ENCODE results near the gene GKN2. TPM values are rescaled to one million over a fixed set of nuclear protein-coding genes. Genes with fewer than 3 reads are reported as not detected.

The GKN2 gene
- total RNA-seq, 1 donor from 2014 or later, result not detected

DNA sequence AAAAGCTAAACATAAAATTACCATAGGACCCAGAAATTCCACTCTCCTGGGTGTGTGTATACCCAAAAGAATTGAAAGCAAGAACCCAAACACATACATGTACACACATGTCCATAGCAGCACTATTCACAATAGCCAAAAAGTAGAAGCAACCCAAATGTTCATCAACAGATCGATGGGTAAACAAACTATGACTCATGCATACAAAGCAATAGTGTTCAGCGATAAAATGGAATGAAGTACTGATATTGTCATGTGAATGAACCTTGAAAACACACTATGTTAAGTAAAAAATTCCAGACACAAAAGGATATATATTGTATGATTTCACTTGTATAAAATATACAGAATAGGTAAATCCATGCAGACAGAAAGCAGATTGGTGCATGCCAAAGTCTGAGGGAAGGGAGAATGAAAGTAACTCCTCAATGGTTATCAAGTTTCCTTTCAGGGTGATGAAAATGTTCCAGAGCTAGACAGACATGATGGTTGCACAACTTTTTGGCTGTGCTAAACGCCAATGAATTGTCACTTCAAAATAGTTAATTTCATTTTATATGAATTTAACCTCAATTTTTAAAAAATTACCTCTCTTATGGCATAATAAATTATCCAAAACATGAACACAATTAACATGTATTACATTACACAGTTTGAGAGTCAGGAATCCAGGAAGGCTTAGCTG is 35.5 kb downstream of the GKN2 start:
- TF ChIP-seq, protein P1, sequence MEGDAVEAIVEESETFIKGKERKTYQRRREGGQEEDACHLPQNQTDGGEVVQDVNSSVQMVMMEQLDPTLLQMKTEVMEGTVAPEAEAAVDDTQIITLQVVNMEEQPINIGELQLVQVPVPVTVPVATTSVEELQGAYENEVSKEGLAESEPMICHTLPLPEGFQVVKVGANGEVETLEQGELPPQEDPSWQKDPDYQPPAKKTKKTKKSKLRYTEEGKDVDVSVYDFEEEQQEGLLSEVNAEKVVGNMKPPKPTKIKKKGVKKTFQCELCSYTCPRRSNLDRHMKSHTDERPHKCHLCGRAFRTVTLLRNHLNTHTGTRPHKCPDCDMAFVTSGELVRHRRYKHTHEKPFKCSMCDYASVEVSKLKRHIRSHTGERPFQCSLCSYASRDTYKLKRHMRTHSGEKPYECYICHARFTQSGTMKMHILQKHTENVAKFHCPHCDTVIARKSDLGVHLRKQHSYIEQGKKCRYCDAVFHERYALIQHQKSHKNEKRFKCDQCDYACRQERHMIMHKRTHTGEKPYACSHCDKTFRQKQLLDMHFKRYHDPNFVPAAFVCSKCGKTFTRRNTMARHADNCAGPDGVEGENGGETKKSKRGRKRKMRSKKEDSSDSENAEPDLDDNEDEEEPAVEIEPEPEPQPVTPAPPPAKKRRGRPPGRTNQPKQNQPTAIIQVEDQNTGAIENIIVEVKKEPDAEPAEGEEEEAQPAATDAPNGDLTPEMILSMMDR (IDR thresholded peaks at IDR 0.05; ENCODE audit: partially characterized antibody, unreplicated experiment), result no peak

DNA sequence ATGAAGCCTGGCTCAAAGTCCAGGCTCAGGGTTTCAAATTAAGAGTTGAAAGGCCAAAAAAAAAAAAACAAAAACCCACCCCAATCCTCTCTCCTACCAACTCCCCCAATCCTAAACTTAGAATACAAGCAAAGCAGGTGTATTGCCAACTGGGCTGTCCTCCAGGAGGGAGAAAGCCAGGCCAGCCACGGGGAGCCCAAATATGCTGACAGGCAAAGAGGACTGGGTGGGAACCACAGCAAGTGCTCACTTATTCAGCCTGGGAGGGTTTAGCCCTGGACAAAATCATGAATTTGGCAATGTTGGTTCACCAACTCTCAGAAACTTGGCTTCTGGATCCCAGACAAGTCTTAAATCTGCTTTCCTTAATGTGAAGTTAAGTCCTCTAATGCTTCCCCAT is 36.5 kb downstream of the GKN2 start:
- H3K4me3 Mint-ChIP-seq (ENCODE audit: unreplicated experiment), result no peak overlapping the region
- H3K27ac Mint-ChIP-seq (ENCODE audit: unreplicated experiment), result no peak overlapping the region
- H3K27me3 Mint-ChIP-seq (ENCODE audit: unreplicated experiment), result no peaks in the 10 kb centered on the region
- H3K9me3 Mint-ChIP-seq (ENCODE audit: unreplicated experiment), result no peaks in the 10 kb centered on the region
- no peak for DNase-seq
- no peaks in the 10 kb centered on the region for H3K4me1 Mint-ChIP-seq (ENCODE audit: low read depth, unreplicated experiment)
- no peaks in the 10 kb centered on the region for H3K36me3 Mint-ChIP-seq (ENCODE audit: unreplicated experiment)
- TF ChIP-seq, protein P1 (IDR thresholded peaks at IDR 0.05; ENCODE audit: partially characterized antibody, unreplicated experiment), result no peak

More for the DNA sequence above, 35.5 kb downstream of the GKN2 start:
- Mint-ChIP-seq H3K9me3 (ENCODE audit: unreplicated experiment) (no peaks in the 10 kb centered on the region), H3K4me1 (ENCODE audit: low read depth, unreplicated experiment) (no peaks in the 10 kb centered on the region), H3K27me3 (ENCODE audit: unreplicated experiment) (no peaks in the 10 kb centered on the region), H3K4me3 (ENCODE audit: unreplicated experiment) (no peak overlapping the region), H3K36me3 (ENCODE audit: unreplicated experiment) (no peaks in the 10 kb centered on the region), H3K27ac (ENCODE audit: unreplicated experiment) (no peak overlapping the region)
- DNase-seq, result no peak

DNA sequence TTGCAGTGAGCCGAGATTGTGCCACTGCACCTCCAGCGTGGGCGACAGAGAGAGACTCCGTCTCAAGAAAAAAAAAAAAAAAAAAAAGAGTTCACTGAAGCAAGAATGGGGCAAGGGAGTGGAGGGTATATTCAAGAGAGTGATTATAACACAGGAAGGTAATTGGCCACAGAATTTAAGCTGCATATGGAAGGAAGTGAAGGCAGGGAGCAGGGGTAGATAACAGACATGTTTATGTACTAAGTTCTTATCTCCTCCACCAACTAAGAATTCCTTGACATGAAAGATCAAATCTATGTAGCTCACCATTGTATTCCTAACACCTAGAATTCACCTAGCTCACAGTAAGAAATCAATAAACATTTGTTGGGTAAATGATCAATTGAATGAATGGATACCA is 37.3 kb downstream of the GKN2 start:
- H3K36me3 Mint-ChIP-seq (ENCODE audit: unreplicated experiment), result no peaks in the 10 kb centered on the region
- H3K4me1 Mint-ChIP-seq (ENCODE audit: low read depth, unreplicated experiment), result no peaks in the 10 kb centered on the region
- no peaks in the 10 kb centered on the region for H3K9me3 Mint-ChIP-seq (ENCODE audit: unreplicated experiment)
- TF ChIP-seq, protein P1 (IDR thresholded peaks at IDR 0.05; ENCODE audit: partially characterized antibody, unreplicated experiment), result no peak
- H3K27ac Mint-ChIP-seq (ENCODE audit: unreplicated experiment), result no peak overlapping the region
- H3K4me3 Mint-ChIP-seq (ENCODE audit: unreplicated experiment), result no peak overlapping the region
- no peak for DNase-seq
- no peaks in the 10 kb centered on the region for H3K27me3 Mint-ChIP-seq (ENCODE audit: unreplicated experiment)

DNA sequence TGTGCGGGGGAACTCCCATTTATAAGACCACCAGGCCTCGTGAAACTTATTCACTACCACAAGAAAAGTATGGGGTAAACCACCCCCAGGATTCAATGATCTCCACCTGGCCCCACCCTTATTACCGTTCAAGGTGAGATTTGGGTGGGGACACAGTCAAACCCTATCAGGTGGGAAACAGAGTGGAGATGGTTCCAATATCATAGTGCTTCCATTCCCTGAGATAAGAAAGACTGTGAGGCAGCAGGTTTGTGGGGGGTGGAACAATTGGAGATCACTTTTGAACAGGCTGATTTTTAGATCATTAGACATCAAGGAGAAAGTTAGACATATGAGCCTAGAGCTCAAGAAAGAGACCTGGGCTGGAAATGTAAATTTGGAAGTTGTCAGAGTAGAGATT is 39.3 kb downstream of the GKN2 start:
- no peaks in the 10 kb centered on the region for H3K4me1 Mint-ChIP-seq (ENCODE audit: low read depth, unreplicated experiment)
- no peak overlapping the region for H3K27ac Mint-ChIP-seq (ENCODE audit: unreplicated experiment)
- no peaks in the 10 kb centered on the region for H3K9me3 Mint-ChIP-seq (ENCODE audit: unreplicated experiment)
- H3K36me3 Mint-ChIP-seq (ENCODE audit: unreplicated experiment), result no peaks in the 10 kb centered on the region
- no peak for DNase-seq
- no peak overlapping the region for H3K4me3 Mint-ChIP-seq (ENCODE audit: unreplicated experiment)
- TF ChIP-seq, protein P1 (IDR thresholded peaks at IDR 0.05; ENCODE audit: partially characterized antibody, unreplicated experiment), result no peak
- H3K27me3 Mint-ChIP-seq (ENCODE audit: unreplicated experiment), result no peaks in the 10 kb centered on the region

DNA sequence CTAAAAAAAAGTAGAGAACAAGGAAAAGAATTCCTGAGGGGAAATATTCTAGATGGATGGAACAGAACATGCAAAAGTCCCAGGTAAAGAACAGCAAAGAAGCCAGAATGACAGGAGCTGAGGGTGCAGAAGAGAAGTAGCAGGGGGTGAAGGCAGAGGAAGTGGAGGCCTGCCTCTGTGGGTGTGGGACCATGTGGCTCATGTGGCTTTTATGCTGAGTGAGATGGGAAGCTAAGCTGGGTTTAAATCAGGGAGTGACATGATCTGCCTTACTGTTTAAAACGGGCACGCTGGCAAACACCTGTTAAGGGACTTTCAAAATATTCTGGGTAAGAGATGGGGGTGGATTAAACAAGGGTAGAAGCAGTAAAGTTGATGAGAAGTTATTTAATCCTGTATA is 40.0 kb downstream of the GKN2 start:
- Mint-ChIP-seq H3K4me3 (ENCODE audit: unreplicated experiment) (no peak overlapping the region), H3K4me1 (ENCODE audit: low read depth, unreplicated experiment) (no peaks in the 10 kb centered on the region), H3K27ac (ENCODE audit: unreplicated experiment) (no peak overlapping the region), H3K27me3 (ENCODE audit: unreplicated experiment) (no peaks in the 10 kb centered on the region), H3K9me3 (ENCODE audit: unreplicated experiment) (no peaks in the 10 kb centered on the region), H3K36me3 (ENCODE audit: unreplicated experiment) (no peaks in the 10 kb centered on the region)
- DNase-seq, result no peak
- TF ChIP-seq, protein P1 (IDR thresholded peaks at IDR 0.05; ENCODE audit: partially characterized antibody, unreplicated experiment), result no peak
